NT2/D1 (cell line): Measurements from ENCODE around the gene YIPF4.

Experiments
- YY1 ChIP-seq: IDR thresholded peaks from 2 replicates; pipeline ENCODE4 v1.6.1; 2011; ENCODE audit not compliant: insufficient read length, insufficient read depth
- ZNF274 ChIP-seq: IDR thresholded peaks from 2 replicates; pipeline ENCODE4 v1.6.1; 2011; ENCODE audit warnings: mild to moderate bottlenecking, low read depth, low read length

GRCh38 chr2:32355976-32356680, 78.4 kb downstream of the YIPF4 start:
- TF ChIP-seq YY1 (no peak), ZNF274 (no peak)
